B cell (primary cell): ENCODE measurements around the gene GGTLC2. TPM values are rescaled to one million over a fixed set of nuclear protein-coding genes. Genes with fewer than 3 reads are reported as not detected.

Experiments
- ATAC-seq: fragments of 200-7000 bp; cut with Tn5 transposase; one replicate; pipeline ENCODE4 v1.10.0; 2021; ENCODE audit warnings: low read depth, mild to moderate bottlenecking, moderate number of reproducible peaks, moderate library complexity
- CTCF ChIA-PET: fragments of 350-600 bp; sonication (Branson Sonifier 250); formaldehyde crosslinking; loops from one replicate; lab custom pipeline; 2021; ENCODE audit warnings: antibody characterized with exemption, inconsistent platforms; lab: Charles Lee
- POLR2A ChIA-PET: fragments of 350-600 bp; sonication (Branson Sonifier 250); formaldehyde crosslinking; loops from one replicate; lab custom pipeline; 2021; ENCODE audit warnings: antibody characterized with exemption; lab: Charles Lee
- DNase-seq: peaks from one replicate; pipeline ENCODE4 v3.0.0; 2013
- H2AFZ ChIP-seq: 2 replicates; pipeline ENCODE4 v1.6.1; 2012; ENCODE audit warnings: mild to moderate bottlenecking, low read depth, low read length; ENCODE audit not compliant: insufficient read depth, poor library complexity, severe bottlenecking
- H3K27ac ChIP-seq, 2 donors: 1 replicate in 1 of 2; 2 replicates in 1 of 2; pipeline ENCODE4 v1.5.1; 2012 to 2013; ENCODE audit warnings: low read length in 2 of 2, mild to moderate bottlenecking in 2 of 2, moderate library complexity in 1 of 2
- H3K27me3 ChIP-seq, 4 experiments: fragments of 200-600 bp in 1 of 4; sonication (generic) in 1 of 4; replicated peaks in 1 of 4; 1 replicate in 2 of 4; 2 replicates in 2 of 4; pipeline versions ENCODE4 v1.6.1 to v1.7.0; 2013 to 2016; ENCODE audit warnings: low read length in 3 of 4, mild to moderate bottlenecking in 2 of 4, mixed read lengths in 1 of 4, moderate library complexity in 1 of 4; ENCODE audit not compliant: insufficient read depth in 4 of 4, control insufficient read depth in 3 of 4; ENCODE audit errors: control extremely low read depth in 1 of 4
- H3K36me3 ChIP-seq, 2 experiments: replicated peaks in 1 of 2; 1 replicate in 1 of 2; 2 replicates in 1 of 2; pipeline versions ENCODE4 v1.6.1 to v1.7.1; 2013; ENCODE audit warnings: low read length in 1 of 2; ENCODE audit not compliant: insufficient read depth in 2 of 2, control insufficient read depth in 1 of 2; ENCODE audit errors: control extremely low read depth in 1 of 2, extremely low read depth in 1 of 2
- H3K4me1 ChIP-seq, 2 donors: fragments of 200-600 bp in 1 of 2; sonication (generic) in 1 of 2; 1 replicate in 1 of 2; 2 replicates in 1 of 2; pipeline versions ENCODE4 v1.5.1 to v1.6.1; 2013 to 2017; ENCODE audit warnings: low read length in 2 of 2; ENCODE audit not compliant: control insufficient read depth in 2 of 2, insufficient read depth in 2 of 2
- H3K4me2 ChIP-seq: replicated peaks from 2 replicates; pipeline ENCODE3; 2012; ENCODE audit warnings: mild to moderate bottlenecking, low read depth, low read length; ENCODE audit not compliant: poor library complexity, severe bottlenecking
- H3K4me3 ChIP-seq, 5 experiments: fragments of 200-600 bp in 1 of 5; sonication (generic) in 1 of 5; 1 replicate in 3 of 5; 2 replicates in 2 of 5; pipeline versions ENCODE4 v1.5.1 to v1.7.0; 2011 to 2016; ENCODE audit warnings: low read length in 4 of 5, mild to moderate bottlenecking in 4 of 5, low read depth in 2 of 5, control low read depth in 1 of 5, moderate library complexity in 1 of 5; ENCODE audit not compliant: insufficient read depth in 1 of 5; ENCODE audit errors: control extremely low read depth in 1 of 5, extremely low read depth in 1 of 5
- H3K79me2 ChIP-seq: fragments of 200-600 bp; sonication (generic); one replicate; pipeline ENCODE4 v1.6.0; 2016; ENCODE audit warnings: low read length; ENCODE audit not compliant: control insufficient read depth, insufficient read depth
- H3K9ac ChIP-seq: fragments of 200-600 bp; sonication (generic); 2 replicates; pipeline ENCODE4 v1.6.1; 2017; ENCODE audit warnings: mild to moderate bottlenecking, low read length, moderate library complexity
- H3K9me3 ChIP-seq, 3 donors: one replicate each; pipeline versions ENCODE4 v1.6.1 to v1.7.1; 2013; ENCODE audit warnings: low read length in 2 of 3; ENCODE audit not compliant: control insufficient read depth in 2 of 3, insufficient read depth in 1 of 3; ENCODE audit errors: control extremely low read depth in 1 of 3
- H4K20me1 ChIP-seq: 2 replicates; pipeline ENCODE4 v1.6.0; 2012; ENCODE audit warnings: mild to moderate bottlenecking, low read length; ENCODE audit not compliant: insufficient read depth, control insufficient read depth, poor library complexity, severe bottlenecking
- H3K27ac Mint-ChIP-seq: one replicate; pipeline ENCODE4 v1.8.0; 2021; ENCODE audit warnings: mixed read lengths
- H3K27me3 Mint-ChIP-seq: one replicate; pipeline ENCODE4 v1.8.0; 2021; ENCODE audit warnings: mixed read lengths
- H3K4me1 Mint-ChIP-seq: one replicate; pipeline ENCODE4 v1.8.0; 2021; ENCODE audit warnings: mixed read lengths
- H3K4me3 Mint-ChIP-seq: one replicate; pipeline ENCODE4 v1.8.0; 2021; ENCODE audit warnings: mixed read lengths
- H3K9me3 Mint-ChIP-seq: one replicate; pipeline ENCODE4 v1.8.0; 2022; ENCODE audit warnings: mixed read lengths; ENCODE audit not compliant: insufficient read depth
- CTCF ChIP-seq: fragments of 200-600 bp; IDR thresholded peaks from one replicate; pipeline ENCODE4 v1.8.0; 2022; ENCODE audit warnings: antibody characterized with exemption, mild to moderate bottlenecking
- EZH2 ChIP-seq: IDR thresholded peaks from 2 replicates; pipeline ENCODE4 v1.6.1; 2012; ENCODE audit warnings: borderline replicate concordance, low read depth, mild to moderate bottlenecking, moderate library complexity, low read length; ENCODE audit not compliant: insufficient read depth, poor library complexity, severe bottlenecking
- WGBS: methylation state at CpG from one replicate; pipeline ENCODE4 v1.1.5; 2013; ENCODE audit warnings: missing lambda C conversion rate; ENCODE audit not compliant: insufficient coverage; 5-methylcytosine and 5-hydroxymethylcytosine counted together
- intact Hi-C: fragments of 100-400 bp; cut with micrococcal nuclease; formaldehyde crosslinking; loops from one replicate; pipeline ENCODE4 v1.10.0; 2022
- polyA plus RNA-seq: library from polyadenylated mRNA; depleted of rRNA; stranded (reverse); fragments of >200 nt; gene quantifications from 2 replicates; pipeline ENCODE4 v1.2.3, GENCODE V29; 2012
- total RNA-seq, 2 donors: library from RNA; stranded (reverse); fragments of 120-200 nt in 1 of 2; gene quantifications; 1 replicate in 1 of 2; 2 replicates in 1 of 2; pipeline versions ENCODE4 v1.2.3 to v1.2.4, GENCODE V29; 2013 to 2022

Gene GGTLC2
- total and polyA plus RNA-seq, 2 donors (not counting 1 experiment from before 2014, with no cell fraction given) = not detected

- H2AFZ ChIP-seq = no peak overlapping the region
- intact Hi-C loops = no loop called here
- 46% methylated on average over 4 of the region's 5 CpGs for whole genome bisulfite sequencing
- no peaks in the 10 kb centered on the region for H3K36me3 ChIP-seq
- no peaks in the 10 kb centered on the region for H4K20me1 ChIP-seq
- peaks cover 10 to 14% of the 10 kb centered on the region in 2 donors for H3K4me1 ChIP-seq
- ATAC-seq = no peak
- H3K9me3 ChIP-seq = peaks cover 0 to 9% (median 8%) of the 10 kb centered on the region in 3 donors
- CTCF ChIA-PET = interaction anchor here (0.7 to 1.1 kb wide), 2 partner anchors 10 to 349 kb away, joined by 3 to 4 read pairs; no protein-coding TSS in a partner anchor
- H3K4me3 ChIP-seq = no peak overlapping the region
- Mint-ChIP-seq H3K27ac (no peak overlapping the region), H3K4me1 (peaks cover 21% of the 10 kb centered on the region), H3K27me3 (no peaks in the 10 kb centered on the region), H3K9me3 (no peaks in the 10 kb centered on the region), H3K4me3 (no peak overlapping the region)
- POLR2A ChIA-PET = no interaction called here
- no peak overlapping the region for H3K9ac ChIP-seq
- no peak for DNase-seq
- no peak for TF ChIP-seq EZH2
- TF ChIP-seq CTCF = no peak
- H3K79me2 ChIP-seq = no peaks in the 10 kb centered on the region
- H3K27ac ChIP-seq = no peak overlapping the region
- H3K4me2 ChIP-seq = no peak overlapping the region
- H3K27me3 ChIP-seq = no peaks in the 10 kb centered on the region
Measured at GRCh38 chr22:22609291-22609690, 35.1 kb upstream of the GGTLC2 start.

GRCh38 chr22:22612516-22612915 lies 31.9 kb upstream of the GGTLC2 start:
- CTCF ChIA-PET = interaction anchor here (1.2 kb wide), 1 partner anchor 342 kb away, joined by 4 read pairs; no protein-coding TSS in a partner anchor

More at GRCh38 chr22:22612516-22612915, 31.9 kb upstream of the GGTLC2 start:
- Histone ChIP-seq H3K4me3 (no peak overlapping the region), H3K4me1 (peaks cover 11 to 12% of the 10 kb centered on the region in 2 donors), H3K9ac (no peak overlapping the region), H3K27ac (no peak overlapping the region), H4K20me1 (no peaks in the 10 kb centered on the region), H3K36me3 (no peaks in the 10 kb centered on the region), H3K79me2 (no peaks in the 10 kb centered on the region), H3K9me3 (peaks cover 0 to 10% (median 2%) of the 10 kb centered on the region in 3 donors), H3K27me3 (no peaks in the 10 kb centered on the region), H3K4me2 (no peak overlapping the region), H2AFZ (no peak overlapping the region)
- POLR2A ChIA-PET = no interaction called here
- no peak for ATAC-seq
- no peaks in the 10 kb centered on the region for H3K27me3 Mint-ChIP-seq
- 98% methylated on average over 2 of the region's 2 CpGs for WGBS
- no peak overlapping the region for H3K27ac Mint-ChIP-seq
- intact Hi-C loops = no loop called here
- H3K4me1 Mint-ChIP-seq = peaks cover 18% of the 10 kb centered on the region
- H3K9me3 Mint-ChIP-seq = no peaks in the 10 kb centered on the region
- no peak for DNase-seq
- TF ChIP-seq CTCF (no peak), EZH2 (no peak)
- H3K4me3 Mint-ChIP-seq = no peak overlapping the region
